GM10248 (cell line): Measurements from ENCODE around the gene CHN1.

Experiments
- CTCF ChIA-PET: fragments of 300-600 bp; sonication (Branson Sonifier 250); formaldehyde crosslinking; extraction: SDS; loops from one replicate; lab custom pipeline; 2021; ENCODE audit warnings: antibody characterized with exemption; lab: Yijun Ruan, JAX
- POLR2A ChIA-PET: fragments of 350-650 bp; sonication (Branson Sonifier 250); formaldehyde crosslinking; extraction: SDS; loops from one replicate; lab custom pipeline; 2020; ENCODE audit warnings: antibody characterized with exemption; lab: Yijun Ruan, JAX
- DNase-seq: peaks from one replicate; pipeline ENCODE4 v3.0.0; 2012; ENCODE audit errors: extremely low spot score
- TF ChIP-seq, protein P1 (sequence below): IDR thresholded peaks from 2 replicates; pipeline ENCODE4 v1.5.1; 2012; ENCODE audit warnings: mild to moderate bottlenecking, low read depth; ENCODE audit errors: extremely low read depth, missing control alignments, control extremely low read depth

CHN1 gene

DNA sequence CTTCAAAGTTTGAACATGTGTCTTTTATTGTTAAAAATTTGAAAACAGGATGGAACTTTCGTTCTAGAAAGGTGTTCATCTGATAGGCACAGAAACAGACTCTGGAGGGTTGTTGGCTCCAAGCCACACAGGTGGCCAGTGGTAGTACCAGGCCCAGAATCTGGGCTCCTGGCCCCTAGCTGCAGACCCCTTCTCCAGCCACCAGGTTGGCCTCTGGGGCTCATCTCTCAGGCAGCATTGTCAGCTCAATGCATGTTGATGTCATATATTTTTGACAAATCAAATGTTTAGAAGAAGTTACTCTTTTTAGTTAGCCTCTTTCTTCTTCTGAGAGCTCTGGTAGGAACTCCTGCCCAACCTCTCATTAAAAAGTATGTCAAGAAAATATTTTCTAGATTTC, 206.4 kb downstream of the CHN1 start:
- ChIA-PET POLR2A (no interaction called here), CTCF (interaction anchor here (1.2 to 1.7 kb wide), 2 partner anchors 11 to 27 kb away, joined by 3 to 4 read pairs; no protein-coding TSS in a partner anchor)
- TF ChIP-seq, protein P1, sequence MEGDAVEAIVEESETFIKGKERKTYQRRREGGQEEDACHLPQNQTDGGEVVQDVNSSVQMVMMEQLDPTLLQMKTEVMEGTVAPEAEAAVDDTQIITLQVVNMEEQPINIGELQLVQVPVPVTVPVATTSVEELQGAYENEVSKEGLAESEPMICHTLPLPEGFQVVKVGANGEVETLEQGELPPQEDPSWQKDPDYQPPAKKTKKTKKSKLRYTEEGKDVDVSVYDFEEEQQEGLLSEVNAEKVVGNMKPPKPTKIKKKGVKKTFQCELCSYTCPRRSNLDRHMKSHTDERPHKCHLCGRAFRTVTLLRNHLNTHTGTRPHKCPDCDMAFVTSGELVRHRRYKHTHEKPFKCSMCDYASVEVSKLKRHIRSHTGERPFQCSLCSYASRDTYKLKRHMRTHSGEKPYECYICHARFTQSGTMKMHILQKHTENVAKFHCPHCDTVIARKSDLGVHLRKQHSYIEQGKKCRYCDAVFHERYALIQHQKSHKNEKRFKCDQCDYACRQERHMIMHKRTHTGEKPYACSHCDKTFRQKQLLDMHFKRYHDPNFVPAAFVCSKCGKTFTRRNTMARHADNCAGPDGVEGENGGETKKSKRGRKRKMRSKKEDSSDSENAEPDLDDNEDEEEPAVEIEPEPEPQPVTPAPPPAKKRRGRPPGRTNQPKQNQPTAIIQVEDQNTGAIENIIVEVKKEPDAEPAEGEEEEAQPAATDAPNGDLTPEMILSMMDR = no peak
- DNase-seq = no peak

DNA sequence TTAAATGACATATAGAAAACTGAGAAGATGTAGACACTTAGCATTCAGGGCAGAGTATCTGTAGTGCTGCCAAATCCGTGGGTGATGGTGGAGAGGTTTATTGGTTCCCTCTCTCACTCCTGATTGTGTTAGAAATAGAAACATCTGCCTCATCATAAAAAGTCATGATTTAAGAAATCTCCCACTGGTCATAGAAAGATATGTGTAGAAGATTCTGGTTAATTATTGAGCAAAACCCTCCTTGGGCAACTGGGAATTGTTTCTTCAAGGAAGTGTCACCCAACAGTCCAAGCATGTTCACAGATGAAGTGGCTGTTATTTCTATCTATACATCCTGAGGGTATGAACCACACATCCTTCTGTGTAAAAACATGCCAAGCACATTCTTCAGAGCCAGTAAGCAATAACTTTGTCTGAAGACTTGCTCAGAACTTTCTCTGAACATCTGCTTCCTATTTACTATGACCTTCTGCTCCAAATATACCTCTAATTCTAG, 207.4 kb downstream of the CHN1 start:
- POLR2A ChIA-PET = no interaction called here

DNA sequence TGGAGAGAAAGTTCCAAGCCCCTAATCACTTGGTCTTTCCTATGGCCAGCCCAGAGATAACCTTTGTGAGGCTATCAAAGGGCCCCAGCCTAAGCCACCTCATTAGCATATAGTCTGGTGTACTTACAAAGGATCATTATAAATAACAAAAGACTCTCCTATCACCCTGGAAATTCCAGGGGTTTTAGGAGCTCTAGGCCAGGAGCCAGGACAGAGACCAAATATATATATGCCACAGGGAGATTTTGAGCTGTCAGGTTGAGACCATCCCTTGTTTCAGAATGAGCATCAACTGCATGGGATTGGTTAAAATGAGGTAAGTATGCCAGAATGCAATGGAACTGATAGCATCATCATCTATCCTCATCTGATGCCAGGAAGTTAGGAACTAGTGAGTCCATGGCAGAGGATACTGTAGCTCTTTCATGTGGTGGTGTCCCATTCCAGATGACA, 208.8 kb downstream of the CHN1 start:
- CTCF ChIA-PET = interaction anchor here (1.0 to 2.1 kb wide), 8 partner anchors 9 to 99 kb away, joined by 3 to 7 read pairs (median 6); no protein-coding TSS in a partner anchor
- TF ChIP-seq, protein P1 = no peak
- no peak for DNase-seq
- POLR2A ChIA-PET = no interaction called here

More for the DNA sequence above, 207.4 kb downstream of the CHN1 start:
- CTCF ChIA-PET = no interaction called here
- no peak for DNase-seq
- TF ChIP-seq, protein P1 = no peak

DNA sequence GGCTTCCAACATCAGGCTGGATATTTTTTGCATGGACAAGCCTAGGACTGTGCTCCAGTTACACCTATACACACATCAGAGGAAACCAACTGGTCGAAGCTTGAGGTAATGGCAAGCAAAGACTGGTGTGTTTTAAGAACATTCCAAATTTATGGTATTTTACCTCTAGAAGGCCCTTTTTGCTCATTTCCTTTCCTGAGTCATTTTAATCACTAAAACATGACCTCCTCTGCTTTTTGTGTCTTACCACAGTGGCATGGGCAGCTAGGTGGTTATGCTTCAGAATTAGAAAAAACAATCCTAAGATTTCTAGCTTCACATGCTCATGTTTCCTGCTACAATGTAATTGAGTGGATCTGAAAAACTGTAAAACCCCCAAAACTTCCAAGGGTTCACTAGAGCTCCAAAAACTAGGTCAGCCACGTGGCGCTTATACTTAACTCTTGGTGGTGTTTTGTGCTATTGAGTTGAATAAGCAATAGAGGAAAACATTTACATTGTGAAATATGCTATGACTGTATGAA, 210.3 kb downstream of the CHN1 start:
- ChIA-PET POLR2A (no interaction called here), CTCF (interaction anchor here (0.7 to 2.1 kb wide), 6 partner anchors 11 to 98 kb away, joined by 3 to 7 read pairs (median 4); no protein-coding TSS in a partner anchor)
- no peak for DNase-seq
- TF ChIP-seq, protein P1 = no peak

DNA sequence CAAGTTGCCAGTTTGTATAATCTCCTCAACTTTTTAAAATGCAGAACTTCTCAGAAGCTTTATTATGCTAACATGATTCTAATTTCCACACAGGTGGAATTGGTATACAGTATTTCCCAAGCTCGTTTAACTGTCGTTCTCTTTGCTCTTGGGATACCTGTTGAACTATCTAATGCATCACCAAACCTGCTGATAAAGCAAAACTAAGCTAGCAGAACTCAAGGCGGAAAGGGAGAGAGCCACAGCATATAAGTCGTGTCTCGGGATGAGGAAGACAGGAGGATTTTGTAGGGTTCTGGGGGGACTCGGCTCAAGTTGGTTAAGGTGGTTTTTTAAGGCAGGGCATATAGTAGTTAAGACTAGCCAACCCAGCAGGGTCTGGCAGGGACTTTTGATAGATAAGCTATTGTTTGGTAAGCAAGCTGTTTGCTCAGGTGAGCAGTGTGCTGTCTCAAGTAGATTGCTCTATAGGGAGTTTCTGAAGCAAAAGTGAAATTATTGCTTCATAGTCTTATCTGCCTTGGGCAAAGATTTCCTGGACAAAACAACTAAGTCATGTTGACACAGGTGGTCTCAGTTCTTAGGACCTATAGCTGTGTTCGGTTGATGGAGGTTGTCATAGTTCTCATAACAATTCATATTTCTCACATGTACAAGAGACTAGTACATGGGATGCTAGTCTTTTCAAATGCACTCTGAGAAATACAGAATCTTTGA, 212.7 kb downstream of the CHN1 start:
- CTCF ChIA-PET = interaction anchor here (1.4 kb wide), 1 partner anchor 9 kb away, joined by 3 read pairs; no protein-coding TSS in a partner anchor
- POLR2A ChIA-PET = no interaction called here
- TF ChIP-seq, protein P1 = no peak
- DNase-seq = no peak

DNA sequence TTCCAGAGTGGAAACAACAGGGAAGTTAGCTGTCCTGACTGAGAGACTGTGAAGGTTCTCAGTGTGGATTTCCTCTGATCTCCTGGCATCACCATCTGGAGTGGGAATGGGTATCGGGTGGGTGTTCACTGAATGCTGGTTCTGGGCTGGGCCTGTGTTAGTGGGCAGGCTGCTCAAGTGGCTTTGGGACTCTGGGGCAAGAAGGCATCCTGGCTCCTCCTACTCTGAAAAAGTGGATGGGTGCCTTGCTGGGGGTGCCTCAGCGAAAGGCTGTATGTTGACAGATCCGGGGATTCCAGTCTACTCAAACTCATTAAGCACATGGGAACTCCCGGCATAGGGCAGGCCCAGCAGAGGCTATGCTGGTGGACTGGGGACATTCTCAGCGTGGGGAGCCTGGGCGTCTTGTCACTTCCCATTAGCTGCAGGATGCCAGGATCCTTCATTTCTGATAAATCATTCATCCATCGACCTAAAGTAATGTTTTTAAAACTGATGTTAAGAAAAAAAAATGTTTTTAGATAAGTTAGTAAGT, 213.4 kb downstream of the CHN1 start:
- POLR2A ChIA-PET = no interaction called here
- TF ChIP-seq, protein P1 = no peak
- no peak for DNase-seq
- CTCF ChIA-PET = interaction anchor here (1.0 to 1.4 kb wide), 2 partner anchors 9 to 10 kb away, joined by 3 read pairs; no protein-coding TSS in a partner anchor
